ENCODE data around the gene NOBOX.

Gene NOBOX

GRCh38 chr7:144414815-144415214, 11.3 kb upstream of the NOBOX start:
- Histone ChIP-seq H3K27ac (ENCODE audit: low read depth, low read length) (no peak overlapping the region), H3K4me3 (ENCODE audit: low read depth in 1 of 2, low read length in 2 of 2) (no peak overlapping the region), H3K27me3 (ENCODE audit: control insufficient read depth in 1 of 2, insufficient read depth in 2 of 2, low read length in 2 of 2) (no peaks in the 10 kb centered on the region), H3K9ac (ENCODE audit: low read length) (no peak overlapping the region), H3K36me3 (ENCODE audit: insufficient read depth, low read length) (no peaks in the 10 kb centered on the region), H3K4me1 (ENCODE audit: insufficient read depth, low read length) (peaks cover 6% of the 10 kb centered on the region), H3K9me3 (ENCODE audit: low read length) (no peaks in the 10 kb centered on the region)

GRCh38 chr7:144410441-144410840, 6.9 kb upstream of the NOBOX start:
- Histone ChIP-seq H3K27me3 (ENCODE audit: control insufficient read depth in 1 of 2, insufficient read depth in 2 of 2, low read length in 2 of 2) (no peaks in the 10 kb centered on the region), H3K9me3 (ENCODE audit: low read length) (no peaks in the 10 kb centered on the region), H3K9ac (ENCODE audit: low read length) (no peak overlapping the region), H3K4me3 (ENCODE audit: low read depth in 1 of 2, low read length in 2 of 2) (no peak overlapping the region), H3K36me3 (ENCODE audit: insufficient read depth, low read length) (no peaks in the 10 kb centered on the region), H3K4me1 (ENCODE audit: insufficient read depth, low read length) (peaks cover 23% of the 10 kb centered on the region), H3K27ac (ENCODE audit: low read depth, low read length) (no peak overlapping the region)

GRCh38 chr7:144408121-144408520, 4.6 kb upstream of the NOBOX start:
- H3K9me3 ChIP-seq (ENCODE audit: low read length): no peaks in the 10 kb centered on the region
- no peaks in the 10 kb centered on the region for H3K27me3 ChIP-seq (ENCODE audit: control insufficient read depth in 1 of 2, insufficient read depth in 2 of 2, low read length in 2 of 2)
- H3K4me3 ChIP-seq (ENCODE audit: low read depth in 1 of 2, low read length in 2 of 2): no peak overlapping the region
- no peaks in the 10 kb centered on the region for H3K36me3 ChIP-seq (ENCODE audit: insufficient read depth, low read length)
- H3K9ac ChIP-seq (ENCODE audit: low read length): no peak overlapping the region
- no peak overlapping the region for H3K27ac ChIP-seq (ENCODE audit: low read depth, low read length)
- peaks cover 23% of the 10 kb centered on the region for H3K4me1 ChIP-seq (ENCODE audit: insufficient read depth, low read length)

- Histone ChIP-seq H3K27ac (ENCODE audit: low read depth, low read length) (no peak overlapping the region), H3K9ac (ENCODE audit: low read length) (no peak overlapping the region), H3K27me3 (ENCODE audit: control insufficient read depth in 1 of 2, insufficient read depth in 2 of 2, low read length in 2 of 2) (no peaks in the 10 kb centered on the region), H3K36me3 (ENCODE audit: insufficient read depth, low read length) (no peaks in the 10 kb centered on the region), H3K9me3 (ENCODE audit: low read length) (no peaks in the 10 kb centered on the region), H3K4me3 (ENCODE audit: low read depth in 1 of 2, low read length in 2 of 2) (no peak overlapping the region), H3K4me1 (ENCODE audit: insufficient read depth, low read length) (peaks cover 23% of the 10 kb centered on the region)
Observed at GRCh38 chr7:144407266-144407931, 3.9 kb upstream of the NOBOX start.

GRCh38 chr7:144404946-144405345, 1.5 kb upstream of the NOBOX start:
- H3K27me3 ChIP-seq (ENCODE audit: control insufficient read depth in 1 of 2, insufficient read depth in 2 of 2, low read length in 2 of 2): no peaks in the 10 kb centered on the region

GRCh38 chr7:144403102-144403501, 391 bp downstream of the NOBOX start:
- Histone ChIP-seq H3K27me3 (ENCODE audit: control insufficient read depth in 1 of 2, insufficient read depth in 2 of 2, low read length in 2 of 2) (no peaks in the 10 kb centered on the region), H3K9me3 (ENCODE audit: low read length) (no peaks in the 10 kb centered on the region), H3K4me3 (ENCODE audit: low read depth in 1 of 2, low read length in 2 of 2) (no peak overlapping the region), H3K9ac (ENCODE audit: low read length) (no peak overlapping the region), H3K36me3 (ENCODE audit: insufficient read depth, low read length) (no peaks in the 10 kb centered on the region), H3K4me1 (ENCODE audit: insufficient read depth, low read length) (peaks cover 10% of the 10 kb centered on the region), H3K27ac (ENCODE audit: low read depth, low read length) (no peak overlapping the region)

More at GRCh38 chr7:144404946-144405345, 1.5 kb upstream of the NOBOX start:
- no peaks in the 10 kb centered on the region for H3K36me3 ChIP-seq (ENCODE audit: insufficient read depth, low read length)
- H3K27ac ChIP-seq (ENCODE audit: low read depth, low read length): no peak overlapping the region
- peaks cover 18% of the 10 kb centered on the region for H3K4me1 ChIP-seq (ENCODE audit: insufficient read depth, low read length)
- H3K9ac ChIP-seq (ENCODE audit: low read length): no peak overlapping the region
- no peaks in the 10 kb centered on the region for H3K9me3 ChIP-seq (ENCODE audit: low read length)
- no peak overlapping the region for H3K4me3 ChIP-seq (ENCODE audit: low read depth in 1 of 2, low read length in 2 of 2)

- Histone ChIP-seq H3K27ac (ENCODE audit: low read depth, low read length) (no peak overlapping the region), H3K4me3 (ENCODE audit: low read depth in 1 of 2, low read length in 2 of 2) (no peak overlapping the region)
Observed at GRCh38 chr7:144401490-144401889, 2.0 kb downstream of the NOBOX start.

GRCh38 chr7:144399946-144400345, 3.5 kb downstream of the NOBOX start:
- Histone ChIP-seq H3K36me3 (ENCODE audit: insufficient read depth, low read length) (no peaks in the 10 kb centered on the region), H3K4me3 (ENCODE audit: low read depth in 1 of 2, low read length in 2 of 2) (no peak overlapping the region), H3K27ac (ENCODE audit: low read depth, low read length) (no peak overlapping the region), H3K9me3 (ENCODE audit: low read length) (no peaks in the 10 kb centered on the region), H3K27me3 (ENCODE audit: control insufficient read depth in 1 of 2, insufficient read depth in 2 of 2, low read length in 2 of 2) (no peaks in the 10 kb centered on the region), H3K4me1 (ENCODE audit: insufficient read depth, low read length) (no peaks in the 10 kb centered on the region), H3K9ac (ENCODE audit: low read length) (no peak overlapping the region)

More at GRCh38 chr7:144401490-144401889, 2.0 kb downstream of the NOBOX start:
- Histone ChIP-seq H3K27me3 (ENCODE audit: control insufficient read depth in 1 of 2, insufficient read depth in 2 of 2, low read length in 2 of 2) (no peaks in the 10 kb centered on the region), H3K4me1 (ENCODE audit: insufficient read depth, low read length) (no peaks in the 10 kb centered on the region), H3K9ac (ENCODE audit: low read length) (no peak overlapping the region), H3K36me3 (ENCODE audit: insufficient read depth, low read length) (no peaks in the 10 kb centered on the region), H3K9me3 (ENCODE audit: low read length) (no peaks in the 10 kb centered on the region)

- H3K9me3 ChIP-seq (ENCODE audit: low read length): no peaks in the 10 kb centered on the region
- H3K36me3 ChIP-seq (ENCODE audit: insufficient read depth, low read length): no peaks in the 10 kb centered on the region
- no peak overlapping the region for H3K9ac ChIP-seq (ENCODE audit: low read length)
- no peak overlapping the region for H3K4me3 ChIP-seq (ENCODE audit: low read depth in 1 of 2, low read length in 2 of 2)
- H3K27ac ChIP-seq (ENCODE audit: low read depth, low read length): no peak overlapping the region
- no peaks in the 10 kb centered on the region for H3K27me3 ChIP-seq (ENCODE audit: control insufficient read depth in 1 of 2, insufficient read depth in 2 of 2, low read length in 2 of 2)
- no peaks in the 10 kb centered on the region for H3K4me1 ChIP-seq (ENCODE audit: insufficient read depth, low read length)
Observed at GRCh38 chr7:144398911-144399310, 4.6 kb downstream of the NOBOX start.

GRCh38 chr7:144398291-144398690, 5.2 kb downstream of the NOBOX start:
- no peak overlapping the region for H3K9ac ChIP-seq (ENCODE audit: low read length)
- no peak overlapping the region for H3K27ac ChIP-seq (ENCODE audit: low read depth, low read length)
- no peaks in the 10 kb centered on the region for H3K4me1 ChIP-seq (ENCODE audit: insufficient read depth, low read length)
- no peaks in the 10 kb centered on the region for H3K9me3 ChIP-seq (ENCODE audit: low read length)
- H3K36me3 ChIP-seq (ENCODE audit: insufficient read depth, low read length): no peaks in the 10 kb centered on the region
- H3K27me3 ChIP-seq (ENCODE audit: control insufficient read depth in 1 of 2, insufficient read depth in 2 of 2, low read length in 2 of 2): no peaks in the 10 kb centered on the region
- H3K4me3 ChIP-seq (ENCODE audit: low read depth in 1 of 2, low read length in 2 of 2): no peak overlapping the region

GRCh38 chr7:144397086-144397485, 6.4 kb downstream of the NOBOX start:
- Histone ChIP-seq H3K4me1 (ENCODE audit: insufficient read depth, low read length) (no peaks in the 10 kb centered on the region), H3K36me3 (ENCODE audit: insufficient read depth, low read length) (no peaks in the 10 kb centered on the region), H3K27me3 (ENCODE audit: control insufficient read depth in 1 of 2, insufficient read depth in 2 of 2, low read length in 2 of 2) (no peaks in the 10 kb centered on the region), H3K27ac (ENCODE audit: low read depth, low read length) (no peak overlapping the region), H3K9me3 (ENCODE audit: low read length) (no peaks in the 10 kb centered on the region), H3K9ac (ENCODE audit: low read length) (no peak overlapping the region), H3K4me3 (ENCODE audit: low read depth in 1 of 2, low read length in 2 of 2) (no peak overlapping the region)

- no peaks in the 10 kb centered on the region for H3K9me3 ChIP-seq (ENCODE audit: low read length)
- no peaks in the 10 kb centered on the region for H3K27me3 ChIP-seq (ENCODE audit: control insufficient read depth in 1 of 2, insufficient read depth in 2 of 2, low read length in 2 of 2)
- H3K4me1 ChIP-seq (ENCODE audit: insufficient read depth, low read length): peaks cover 17% of the 10 kb centered on the region
- peak overlapping the region in 1 of 2 donors; percentile 23 for H3K4me3 ChIP-seq (ENCODE audit: low read depth in 1 of 2, low read length in 2 of 2)
- H3K27ac ChIP-seq (ENCODE audit: low read depth, low read length): no peak overlapping the region
- H3K36me3 ChIP-seq (ENCODE audit: insufficient read depth, low read length): no peaks in the 10 kb centered on the region
- no peak overlapping the region for H3K9ac ChIP-seq (ENCODE audit: low read length)
Observed at GRCh38 chr7:144391823-144392255, 11.7 kb downstream of the NOBOX start.
